Mononuclear cell (primary cell): ENCODE results near the gene AMPH. TPM values are rescaled to one million over a fixed set of nuclear protein-coding genes. Genes with fewer than 3 reads are reported as not detected.

Source experiments
- H3K27me3 ChIP-seq: 2 replicates; pipeline ENCODE4 v1.6.0; 2011; ENCODE audit warnings: low read length, control low read depth; ENCODE audit not compliant: insufficient read depth
- H3K4me1 ChIP-seq: 2 replicates; pipeline ENCODE4 v1.5.1; 2011; ENCODE audit warnings: mild to moderate bottlenecking, low read length, control low read depth; ENCODE audit not compliant: insufficient read depth
- H3K4me3 ChIP-seq: 2 replicates; pipeline ENCODE4 v1.5.1; 2011; ENCODE audit warnings: mild to moderate bottlenecking, low read length, moderate library complexity
- H3K9me3 ChIP-seq: 2 replicates; pipeline ENCODE4 v1.5.1; 2011; ENCODE audit warnings: low read depth, mild to moderate bottlenecking, control low read depth, low read length
- total RNA-seq: library from RNA; depleted of rRNA; stranded (reverse); fragments of >200 nt; gene quantifications from one replicate; pipeline ENCODE4 v1.2.3, GENCODE V29; 2012

The AMPH gene
- total RNA-seq, 1 donor, result 0.10 TPM

DNA sequence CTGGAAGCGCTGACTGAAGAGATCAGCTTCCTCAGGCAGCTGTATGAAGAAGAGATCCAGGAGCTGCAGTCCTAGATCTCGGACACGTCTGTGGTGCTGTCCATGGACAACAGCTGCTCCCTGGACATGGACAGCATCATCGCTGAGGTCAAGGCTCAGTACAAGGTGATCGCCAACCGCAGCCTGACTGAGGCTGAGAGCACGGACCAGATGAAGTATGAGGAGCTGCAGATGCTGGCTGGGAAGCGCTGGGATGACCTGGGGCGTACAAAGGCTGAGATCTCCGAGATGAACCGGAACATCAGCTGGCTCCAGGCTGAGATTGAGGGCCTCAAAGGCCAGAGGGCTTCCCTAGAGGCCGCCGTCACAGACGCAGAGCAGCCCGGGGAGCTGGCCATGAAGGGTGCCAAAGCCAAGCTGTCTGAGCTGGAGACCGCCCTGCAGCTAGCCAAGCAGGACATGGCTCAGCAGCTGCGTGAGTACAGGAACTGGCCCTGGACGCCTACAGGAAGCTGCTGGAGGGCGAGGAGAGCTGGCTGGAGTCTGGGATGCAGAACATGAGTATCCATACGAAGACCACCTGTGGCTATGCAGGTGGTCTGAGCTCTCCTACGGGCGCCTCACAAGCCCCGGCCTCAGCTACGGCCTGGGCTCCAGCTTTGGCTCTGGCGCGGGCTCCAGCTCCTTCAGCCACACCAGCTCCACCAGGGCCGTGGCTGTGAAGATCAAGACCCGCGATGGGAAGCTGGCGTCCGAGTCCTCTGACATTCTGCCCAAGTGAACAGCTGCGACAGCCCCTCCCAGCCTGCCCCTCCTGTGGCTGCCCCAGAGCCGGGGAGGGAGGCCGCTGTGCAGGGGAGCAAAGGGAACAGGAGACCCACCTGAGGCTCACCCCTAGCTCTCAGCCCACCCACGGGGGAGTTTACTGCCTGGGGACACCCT lies 24.9 kb upstream of the AMPH start:
- Histone ChIP-seq H3K27me3 (no peaks in the 10 kb centered on the region), H3K4me1 (peaks cover 40% of the 10 kb centered on the region), H3K4me3 (no peak overlapping the region)

DNA sequence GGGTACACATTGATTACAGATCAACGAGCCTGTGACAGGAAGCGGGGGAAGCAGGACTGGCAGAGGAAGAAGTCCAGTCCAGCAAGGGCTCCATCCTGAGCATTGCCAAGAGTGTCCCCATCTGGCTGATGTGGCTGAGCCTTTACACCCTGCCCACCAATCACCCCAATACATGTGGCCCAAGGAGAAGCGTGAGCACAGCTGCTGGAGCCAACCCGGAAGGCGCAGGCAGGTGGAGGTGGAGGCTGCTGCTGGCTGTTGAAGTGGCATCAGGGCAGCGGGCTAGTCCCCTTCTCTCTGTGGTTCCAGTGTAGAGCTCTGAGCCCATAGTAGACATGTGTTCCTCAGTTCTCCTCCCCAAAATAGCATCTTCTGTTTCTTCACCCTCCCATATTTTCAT lies 6.8 kb upstream of the AMPH start:
- H3K4me1 ChIP-seq, result no peaks in the 10 kb centered on the region
- H3K9me3 ChIP-seq, result no peaks in the 10 kb centered on the region
- peaks cover 18% of the 10 kb centered on the region for H3K27me3 ChIP-seq
- H3K4me3 ChIP-seq, result no peak overlapping the region

More for the DNA sequence above, 24.9 kb upstream of the AMPH start:
- no peaks in the 10 kb centered on the region for H3K9me3 ChIP-seq

GRCh38 chr7:38632411-38632810 lies 1.2 kb upstream of the AMPH start:
- peaks cover 64% of the 10 kb centered on the region for H3K27me3 ChIP-seq

DNA sequence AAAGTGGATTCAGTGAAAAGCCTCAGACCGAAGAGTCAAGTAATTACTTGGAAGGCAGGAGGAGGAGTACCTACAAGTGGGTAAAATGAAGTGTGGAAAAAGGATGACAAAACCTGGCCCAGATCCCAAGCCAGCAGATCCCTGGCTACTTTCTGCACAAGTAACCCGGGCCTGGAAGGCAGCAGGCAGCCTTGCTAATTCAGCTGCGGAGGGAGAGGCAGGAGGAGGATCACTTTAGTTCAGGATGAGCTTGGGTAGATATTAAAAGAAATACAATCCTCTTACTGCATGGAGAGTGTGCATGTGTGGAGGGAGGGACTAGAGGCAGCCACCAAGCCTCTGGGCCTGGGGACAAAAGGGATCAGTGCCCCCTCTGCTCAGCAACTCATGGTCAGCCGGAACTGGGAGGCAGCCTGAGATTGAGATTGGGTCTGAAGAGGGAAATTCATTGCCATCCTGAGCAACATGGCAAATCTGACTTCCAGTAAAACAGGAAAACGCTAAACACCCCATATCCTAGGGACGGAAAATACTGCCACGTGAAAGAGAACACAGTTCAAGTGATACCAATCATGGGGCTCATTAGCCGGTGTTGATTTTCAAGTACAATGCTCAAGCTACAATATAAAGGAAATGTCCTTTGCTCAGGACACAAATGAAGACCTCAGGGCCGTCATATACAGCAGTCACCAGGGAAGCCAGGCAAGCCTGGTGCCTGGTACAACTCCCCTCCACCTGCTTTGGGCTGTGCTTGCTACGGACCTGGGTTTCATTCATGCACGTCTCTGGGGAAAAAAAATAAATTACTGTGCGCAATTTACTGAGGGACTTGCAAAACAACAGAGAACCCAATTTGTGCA lies 1.3 kb downstream of the AMPH start:
- peaks cover 6% of the 10 kb centered on the region for H3K4me1 ChIP-seq
- peaks cover 11% of the 10 kb centered on the region for H3K9me3 ChIP-seq
- H3K27me3 ChIP-seq, result peaks cover 71% of the 10 kb centered on the region
- H3K4me3 ChIP-seq, result no peak overlapping the region

More at GRCh38 chr7:38632411-38632810, 1.2 kb upstream of the AMPH start:
- Histone ChIP-seq H3K4me3 (no peak overlapping the region), H3K4me1 (peaks cover 6% of the 10 kb centered on the region), H3K9me3 (no peaks in the 10 kb centered on the region)

GRCh38 chr7:38628630-38629385 lies 2.4 kb downstream of the AMPH start:
- Histone ChIP-seq H3K27me3 (peaks cover 67% of the 10 kb centered on the region), H3K4me3 (no peak overlapping the region), H3K9me3 (peaks cover 13% of the 10 kb centered on the region)

GRCh38 chr7:38625866-38626265 lies 5.3 kb downstream of the AMPH start:
- H3K4me1 ChIP-seq, result peaks cover 5% of the 10 kb centered on the region
- H3K27me3 ChIP-seq, result peaks cover 55% of the 10 kb centered on the region
- H3K4me3 ChIP-seq, result no peak overlapping the region
- H3K9me3 ChIP-seq, result peaks cover 16% of the 10 kb centered on the region

More at GRCh38 chr7:38628630-38629385, 2.4 kb downstream of the AMPH start:
- H3K4me1 ChIP-seq, result peaks cover 6% of the 10 kb centered on the region

GRCh38 chr7:38615665-38616064 lies 15.5 kb downstream of the AMPH start:
- Histone ChIP-seq H3K27me3 (no peaks in the 10 kb centered on the region), H3K4me1 (no peaks in the 10 kb centered on the region), H3K4me3 (no peak overlapping the region), H3K9me3 (no peaks in the 10 kb centered on the region)

- peaks cover 4% of the 10 kb centered on the region for H3K27me3 ChIP-seq
- H3K4me3 ChIP-seq, result no peak overlapping the region
- no peaks in the 10 kb centered on the region for H3K9me3 ChIP-seq
- H3K4me1 ChIP-seq, result no peaks in the 10 kb centered on the region
Measured at GRCh38 chr7:38607466-38607865, 23.7 kb downstream of the AMPH start.

GRCh38 chr7:38600741-38601140 lies 30.4 kb downstream of the AMPH start:
- Histone ChIP-seq H3K9me3 (no peaks in the 10 kb centered on the region), H3K4me1 (no peaks in the 10 kb centered on the region), H3K27me3 (no peaks in the 10 kb centered on the region), H3K4me3 (no peak overlapping the region)

DNA sequence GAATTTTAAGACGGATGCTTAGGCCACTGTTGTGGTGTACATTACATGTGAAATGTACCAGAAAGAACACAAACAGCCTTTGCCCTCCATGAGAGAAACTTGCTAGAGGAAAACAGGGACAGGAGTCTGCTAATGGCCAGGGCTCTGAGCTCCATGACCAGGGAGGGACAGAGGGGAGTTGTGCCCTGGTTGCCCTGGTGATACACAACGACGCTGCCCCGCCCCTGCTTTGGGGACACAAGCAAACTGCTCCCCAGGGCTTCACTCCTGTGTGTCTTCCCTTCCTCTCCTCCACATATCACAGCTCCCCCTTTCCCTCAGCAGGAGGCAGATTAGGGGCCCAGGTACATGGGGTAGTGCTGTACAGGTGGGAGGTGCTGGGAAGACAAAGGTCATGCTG lies 36.2 kb downstream of the AMPH start:
- H3K4me1 ChIP-seq, result no peaks in the 10 kb centered on the region
- no peak overlapping the region for H3K4me3 ChIP-seq
- H3K9me3 ChIP-seq, result no peaks in the 10 kb centered on the region
- no peaks in the 10 kb centered on the region for H3K27me3 ChIP-seq

GRCh38 chr7:38592737-38593288 lies 38.4 kb downstream of the AMPH start:
- Histone ChIP-seq H3K4me3 (no peak overlapping the region), H3K9me3 (no peaks in the 10 kb centered on the region), H3K4me1 (no peaks in the 10 kb centered on the region), H3K27me3 (no peaks in the 10 kb centered on the region)

DNA sequence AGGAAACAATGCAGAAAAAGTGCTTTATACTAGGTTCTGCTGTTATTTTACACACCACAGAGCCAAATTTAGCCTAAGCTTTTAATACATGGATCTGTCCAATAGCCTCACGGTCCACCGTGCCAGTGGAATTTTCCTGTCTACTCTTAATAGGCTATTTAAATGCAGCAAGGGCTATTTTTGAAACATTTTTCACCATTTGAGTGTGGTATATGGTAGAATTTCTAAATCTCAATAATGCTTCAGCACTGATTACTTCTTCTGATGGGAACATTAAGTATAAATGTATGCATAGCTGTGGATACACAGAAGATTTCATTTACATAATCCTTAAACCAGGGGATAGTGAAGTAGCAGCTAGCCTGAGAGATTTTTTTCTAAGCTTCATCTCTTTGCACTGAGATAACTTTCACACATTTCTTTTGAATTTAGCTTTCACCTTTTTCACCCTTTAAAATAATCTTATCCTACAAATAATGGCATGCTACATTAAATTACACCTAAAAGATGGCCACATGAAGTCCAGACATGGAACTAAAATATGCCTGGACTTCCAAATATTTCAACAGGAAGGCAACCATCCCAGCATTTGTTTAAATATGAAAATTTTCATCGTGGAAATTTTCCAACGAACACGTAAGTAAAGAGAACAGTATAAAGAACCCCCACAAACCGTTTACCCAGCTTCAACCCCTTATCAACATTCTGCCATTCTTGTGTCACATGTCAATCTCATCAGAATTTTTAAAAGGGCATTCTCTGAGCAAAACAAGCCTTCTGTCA lies 45.4 kb downstream of the AMPH start:
- H3K9me3 ChIP-seq, result no peaks in the 10 kb centered on the region
- no peaks in the 10 kb centered on the region for H3K4me1 ChIP-seq

DNA sequence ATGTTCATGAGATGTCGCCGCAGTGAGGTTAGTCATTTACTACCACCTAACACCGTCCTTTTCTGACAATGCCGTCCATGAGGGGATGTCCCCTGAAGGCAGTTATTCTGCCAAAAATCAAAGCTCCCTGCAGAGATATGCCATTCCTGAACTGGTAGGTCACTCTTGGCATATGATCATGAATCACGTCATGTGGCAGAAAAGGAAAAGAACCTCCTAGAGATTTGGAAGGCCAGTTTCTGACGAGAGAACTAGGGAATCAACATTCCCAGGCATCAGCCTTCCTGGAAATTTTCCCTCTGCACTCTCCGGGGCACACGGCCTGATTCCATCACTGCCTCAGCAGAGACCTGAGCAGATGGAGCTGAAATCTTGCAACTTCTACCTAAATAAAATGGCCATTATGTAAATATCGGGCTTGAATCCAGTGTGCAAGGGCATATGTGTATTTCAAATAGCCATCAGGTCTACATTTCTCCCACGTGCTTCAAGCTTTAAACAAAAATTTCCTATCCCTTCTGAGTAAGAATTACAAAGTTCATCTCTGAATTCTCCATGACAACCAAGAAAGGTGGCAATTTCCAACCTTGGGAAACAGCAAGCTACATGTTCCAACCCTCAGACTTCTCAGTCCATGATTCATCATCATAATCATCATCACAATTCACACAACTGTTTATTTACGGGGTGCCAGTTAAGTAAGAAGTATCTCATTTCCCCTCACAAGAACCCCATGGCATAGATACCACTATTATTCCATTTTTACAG lies 46.5 kb downstream of the AMPH start:
- Histone ChIP-seq H3K4me3 (no peak overlapping the region), H3K9me3 (no peaks in the 10 kb centered on the region), H3K4me1 (no peaks in the 10 kb centered on the region), H3K27me3 (no peaks in the 10 kb centered on the region)

More for the DNA sequence above, 45.4 kb downstream of the AMPH start:
- H3K4me3 ChIP-seq, result no peak overlapping the region
- no peaks in the 10 kb centered on the region for H3K27me3 ChIP-seq
